Bronchial epithelial cell (primary cell): Measurements from ENCODE around the gene DOLPP1. TPM values are rescaled to one million over a fixed set of nuclear protein-coding genes. Genes with fewer than 3 reads are reported as not detected.

Experiments
- DNase-seq: peaks from one replicate; pipeline ENCODE4 v3.0.0-alpha.2; 2010; ENCODE audit warnings: low read depth
- FAIRE-seq: peaks from 2 replicates; lab custom pipeline; 2011; peaks lifted over from hg19 to GRCh38; lab: Jason Lieb, UNC
- H3K27me3 ChIP-seq: 2 replicates; pipeline ENCODE4 v1.5.1; 2011; ENCODE audit warnings: low read length; ENCODE audit not compliant: control insufficient read depth, insufficient read depth
- H3K36me3 ChIP-seq: 2 replicates; pipeline ENCODE4 v1.5.1; 2011; ENCODE audit warnings: low read length; ENCODE audit not compliant: control insufficient read depth, insufficient read depth
- H3K4me3 ChIP-seq: 2 replicates; pipeline ENCODE4 v1.5.1; 2011; ENCODE audit warnings: mild to moderate bottlenecking, low read depth, low read length, control low read depth
- total RNA-seq: library from RNA; depleted of rRNA; stranded (reverse); fragments of >200 nt; gene quantifications from 2 replicates; pipeline ENCODE4 v1.2.1, GENCODE V29; 2014
- TF ChIP-seq, protein P1 (sequence below): IDR thresholded peaks from 2 replicates; pipeline ENCODE4 v1.5.1; 2011; ENCODE audit warnings: mild to moderate bottlenecking, moderate library complexity, low read length, control low read depth, inconsistent platforms; ENCODE audit not compliant: insufficient read depth, severe bottlenecking

DOLPP1 gene
- total RNA-seq, 1 donor from 2014 or later: 10.8 TPM

DNA sequence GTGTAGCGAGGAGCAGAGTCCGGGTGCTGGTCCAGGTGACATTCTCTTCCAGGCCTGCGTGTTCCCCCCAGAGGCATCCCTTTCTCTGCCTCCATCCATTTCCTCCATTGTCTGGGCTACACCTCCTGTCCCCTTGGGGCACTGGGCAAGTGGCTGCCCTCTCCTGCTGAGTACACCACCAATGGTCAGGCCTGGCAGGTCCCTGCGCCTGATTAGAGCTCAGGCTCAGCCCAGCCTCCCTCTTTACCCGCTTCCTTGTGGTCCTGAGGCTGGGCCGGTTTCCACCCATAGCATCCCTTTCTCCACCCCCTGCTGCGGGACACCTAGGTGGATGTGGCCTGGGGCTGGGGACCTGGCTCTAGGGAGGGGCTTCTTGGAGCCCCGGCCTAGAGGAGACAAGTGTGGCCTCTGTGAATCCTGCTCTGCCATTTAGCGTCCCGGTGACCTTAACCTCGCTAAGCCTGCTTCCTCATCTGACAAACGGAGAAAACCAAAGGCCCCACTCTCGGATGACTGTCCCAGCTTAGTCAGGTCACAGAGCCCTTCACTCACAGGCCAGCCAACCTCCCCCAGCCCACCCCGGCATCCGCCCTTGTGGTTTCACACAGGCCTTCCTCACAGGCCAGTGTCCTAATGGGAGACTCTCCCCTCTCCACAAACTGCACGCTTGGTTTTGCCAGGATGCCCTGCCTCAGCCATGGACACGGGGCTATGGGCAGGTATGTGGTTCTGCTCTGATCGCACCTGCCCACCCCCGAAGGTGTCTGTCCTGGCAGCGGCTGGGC lies 12.9 kb downstream of the DOLPP1 start:
- no peaks in the 10 kb centered on the region for H3K27me3 ChIP-seq
- TF ChIP-seq, protein P1, sequence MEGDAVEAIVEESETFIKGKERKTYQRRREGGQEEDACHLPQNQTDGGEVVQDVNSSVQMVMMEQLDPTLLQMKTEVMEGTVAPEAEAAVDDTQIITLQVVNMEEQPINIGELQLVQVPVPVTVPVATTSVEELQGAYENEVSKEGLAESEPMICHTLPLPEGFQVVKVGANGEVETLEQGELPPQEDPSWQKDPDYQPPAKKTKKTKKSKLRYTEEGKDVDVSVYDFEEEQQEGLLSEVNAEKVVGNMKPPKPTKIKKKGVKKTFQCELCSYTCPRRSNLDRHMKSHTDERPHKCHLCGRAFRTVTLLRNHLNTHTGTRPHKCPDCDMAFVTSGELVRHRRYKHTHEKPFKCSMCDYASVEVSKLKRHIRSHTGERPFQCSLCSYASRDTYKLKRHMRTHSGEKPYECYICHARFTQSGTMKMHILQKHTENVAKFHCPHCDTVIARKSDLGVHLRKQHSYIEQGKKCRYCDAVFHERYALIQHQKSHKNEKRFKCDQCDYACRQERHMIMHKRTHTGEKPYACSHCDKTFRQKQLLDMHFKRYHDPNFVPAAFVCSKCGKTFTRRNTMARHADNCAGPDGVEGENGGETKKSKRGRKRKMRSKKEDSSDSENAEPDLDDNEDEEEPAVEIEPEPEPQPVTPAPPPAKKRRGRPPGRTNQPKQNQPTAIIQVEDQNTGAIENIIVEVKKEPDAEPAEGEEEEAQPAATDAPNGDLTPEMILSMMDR: no peak
- no peak for FAIRE-seq
- peaks cover 5% of the 10 kb centered on the region for H3K36me3 ChIP-seq
- no peak overlapping the region for H3K4me3 ChIP-seq
- no peak for DNase-seq

DNA sequence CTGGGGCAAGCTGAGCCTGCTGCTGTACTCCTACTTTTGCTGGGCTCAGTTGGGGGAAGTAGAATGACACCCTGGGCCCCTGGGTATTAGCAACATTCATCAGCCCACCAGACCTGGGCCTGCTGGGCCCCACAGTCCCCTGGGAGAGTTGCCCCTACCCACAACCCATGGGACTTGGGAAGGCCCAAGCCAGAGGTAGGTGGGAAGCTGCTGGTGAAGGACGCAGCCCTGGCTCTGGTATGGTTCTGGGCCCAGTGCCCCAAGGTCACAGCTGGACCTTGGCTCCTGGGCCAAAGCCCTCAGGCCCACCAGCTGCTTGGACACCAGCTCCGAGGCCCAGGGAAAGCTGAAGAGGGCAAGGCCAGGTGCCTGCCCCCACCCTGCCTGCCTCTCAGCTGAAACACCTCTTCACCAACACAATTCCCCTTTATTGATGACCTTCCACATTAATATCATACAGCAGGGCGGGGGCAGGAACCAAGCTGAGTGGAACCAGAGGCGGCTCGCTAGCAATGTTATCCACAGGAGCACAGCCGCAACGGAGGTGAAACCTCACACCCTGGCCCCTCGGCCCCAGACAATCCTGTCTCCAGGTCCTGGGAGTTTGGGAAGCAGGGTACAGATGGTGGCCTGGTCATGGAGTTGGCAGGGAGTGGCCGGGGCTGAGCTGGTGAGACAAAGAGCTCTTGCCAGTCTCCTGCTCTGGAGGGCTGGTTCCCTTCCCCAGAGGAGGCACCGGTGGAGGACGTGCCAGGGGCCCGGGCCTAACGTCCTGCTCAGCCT lies 13.7 kb downstream of the DOLPP1 start:
- no peak for FAIRE-seq
- TF ChIP-seq, protein P1: no peak
- Histone ChIP-seq H3K27me3 (no peaks in the 10 kb centered on the region), H3K36me3 (peaks cover 2% of the 10 kb centered on the region), H3K4me3 (no peak overlapping the region)
- DNase-seq: no peak

DNA sequence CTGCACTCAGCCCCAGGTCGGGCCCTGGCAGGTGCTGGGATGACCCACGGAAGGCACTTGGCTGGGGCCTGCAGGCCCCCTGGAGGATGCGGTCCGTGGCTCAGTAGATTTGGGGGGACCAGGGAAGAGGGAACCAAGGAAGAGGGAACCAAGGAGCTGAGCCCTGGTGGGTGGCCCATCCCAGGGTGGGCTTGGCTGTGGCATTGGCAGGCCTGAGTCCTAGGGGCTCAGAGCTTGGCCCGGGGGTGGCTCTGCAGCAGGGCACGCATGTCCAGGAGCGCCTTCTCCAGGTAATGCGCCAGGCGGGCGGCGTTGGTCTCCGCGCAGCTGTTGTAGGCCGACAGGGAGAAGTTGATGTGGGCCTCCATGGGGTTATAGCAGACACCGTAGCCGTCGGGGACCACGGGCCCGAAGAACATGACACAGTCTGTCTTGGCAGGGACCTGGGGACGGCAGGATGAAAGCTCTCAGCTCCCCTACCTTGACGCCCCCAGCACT lies 14.3 kb downstream of the DOLPP1 start:
- TF ChIP-seq, protein P1: no peak
- Histone ChIP-seq H3K36me3 (peaks cover 2% of the 10 kb centered on the region), H3K27me3 (no peaks in the 10 kb centered on the region), H3K4me3 (no peak overlapping the region)
- FAIRE-seq: no peak
- no peak for DNase-seq

DNA sequence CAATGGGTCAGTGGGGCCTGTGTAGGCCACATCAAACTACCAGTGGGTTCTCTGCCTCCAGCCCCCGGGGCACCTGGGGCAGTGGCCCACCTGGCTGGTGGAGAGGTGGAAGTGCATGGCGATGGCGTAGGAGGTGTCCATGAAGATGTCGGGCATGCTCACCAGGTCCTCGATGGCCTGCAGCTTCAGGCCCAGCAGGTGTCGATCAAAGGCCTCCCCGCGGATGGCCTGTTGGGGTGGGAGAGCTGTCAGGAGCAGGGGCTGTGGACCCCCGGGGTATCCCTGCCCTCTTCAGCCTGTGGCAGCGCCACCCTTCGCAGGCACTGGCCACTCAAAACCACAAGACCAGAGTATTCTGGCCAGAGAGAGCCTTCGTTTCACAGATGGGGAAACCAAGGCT lies 15.0 kb downstream of the DOLPP1 start:
- FAIRE-seq: no peak
- H3K4me3 ChIP-seq: no peak overlapping the region
- H3K36me3 ChIP-seq: peaks cover 2% of the 10 kb centered on the region
- TF ChIP-seq, protein P1: no peak
- no peaks in the 10 kb centered on the region for H3K27me3 ChIP-seq
- no peak for DNase-seq

DNA sequence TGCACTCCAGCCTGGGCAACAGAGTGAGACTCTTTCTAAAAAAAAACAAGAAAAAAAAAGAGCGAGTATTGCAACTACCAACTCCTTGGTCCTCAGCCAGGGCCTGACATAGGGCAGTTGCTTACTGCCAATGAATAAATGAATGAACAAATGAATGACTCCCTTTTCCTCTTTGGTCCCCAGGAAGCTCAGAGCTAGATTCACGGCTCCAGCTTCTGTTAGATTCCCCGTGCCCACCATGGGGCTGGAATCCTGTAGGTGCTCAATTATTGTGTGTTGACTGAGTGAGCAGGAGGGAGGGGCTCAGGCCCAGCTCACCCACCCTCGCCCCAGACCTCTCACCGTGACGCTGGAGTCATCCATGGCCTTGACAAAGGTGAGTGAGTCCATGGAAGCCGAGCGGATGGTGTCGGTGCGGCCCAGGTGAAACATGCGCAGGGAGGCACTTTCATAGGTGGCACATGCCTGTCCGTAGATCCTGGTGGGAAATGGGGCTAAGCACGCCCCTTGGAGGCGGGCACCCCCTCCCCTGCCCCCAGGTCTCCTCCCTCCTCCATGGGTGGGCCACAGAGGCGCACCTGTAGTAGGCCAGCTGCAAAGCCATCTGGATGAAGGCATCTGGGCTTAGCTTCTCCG lies 16.9 kb downstream of the DOLPP1 start:
- TF ChIP-seq, protein P1: no peak
- H3K4me3 ChIP-seq: no peak overlapping the region
- no peaks in the 10 kb centered on the region for H3K27me3 ChIP-seq
- no peak for FAIRE-seq
- DNase-seq: no peak
- H3K36me3 ChIP-seq: peaks cover 2% of the 10 kb centered on the region
